ENCODE measurements around the gene ADCYAP1R1.

DNA sequence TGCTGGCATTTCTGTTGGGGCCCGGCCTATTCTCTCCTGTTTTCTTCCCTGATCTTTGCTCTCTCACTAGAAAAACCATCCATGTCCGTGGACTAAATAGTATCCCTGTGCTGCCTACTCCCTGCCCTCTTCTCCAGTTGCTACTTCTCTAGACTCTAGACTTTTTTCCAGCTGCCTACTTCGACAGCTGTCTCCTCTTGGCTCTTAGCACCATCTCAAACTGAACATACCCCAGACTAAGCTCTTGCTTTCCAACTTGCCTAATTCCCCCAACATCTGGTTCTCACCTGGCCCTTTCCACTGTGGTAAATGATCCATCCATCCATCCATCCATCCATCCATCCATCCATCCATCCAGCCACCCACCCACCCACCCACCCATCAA lies 19.5 kb downstream of the ADCYAP1R1 start:
- no peak for TF ChIP-seq POLR2A (IDR thresholded peaks at IDR 0.05)
- no peak for TF ChIP-seq EP300 (IDR thresholded peaks at IDR 0.05; ENCODE audit: low read depth)
- no peak for TF ChIP-seq POLR2AphosphoS5 (IDR thresholded peaks at IDR 0.05)
